ENCODE results near the gene TSR3.

TSR3 gene

GRCh38 chr16:1351582-1352362, at the start of gene TSR3, which contains the start of gene GNPTG:
TSR3 (minus strand) TSS chr16:1351878; CDS start chr16:1351804, 74 bp downstream.
GNPTG (plus strand) TSS chr16:1351931; CDS start chr16:1351966, 35 bp downstream.
- DNase-seq = peak; percentile 78

GRCh38 chr16:1401061-1401757, 49.5 kb upstream of the TSR3 start:
- DNase-seq = no peak

GRCh38 chr16:1398826-1399581, 47.3 kb upstream of the TSR3 start:
- no peak for DNase-seq

GRCh38 chr16:1398351-1398750, 46.7 kb upstream of the TSR3 start:
- DNase-seq = no peak

- DNase-seq = no peak
Measured at GRCh38 chr16:1397779-1398178, 46.1 kb upstream of the TSR3 start.

GRCh38 chr16:1395444-1396031, 43.9 kb upstream of the TSR3 start:
- no peak for DNase-seq

- no peak for DNase-seq
Measured at GRCh38 chr16:1394367-1394951, 42.8 kb upstream of the TSR3 start.

GRCh38 chr16:1393613-1394176, 42.0 kb upstream of the TSR3 start:
- no peak for DNase-seq

GRCh38 chr16:1392826-1393225, 41.1 kb upstream of the TSR3 start:
- DNase-seq = no peak

- no peak for DNase-seq
Measured at GRCh38 chr16:1390239-1390779, 38.6 kb upstream of the TSR3 start.

- no peak for DNase-seq
Measured at GRCh38 chr16:1389762-1390161, 38.1 kb upstream of the TSR3 start.

GRCh38 chr16:1387331-1387730, 35.7 kb upstream of the TSR3 start:
- no peak for DNase-seq

GRCh38 chr16:1385232-1385631, 33.6 kb upstream of the TSR3 start:
- no peak for DNase-seq

GRCh38 chr16:1383556-1383955, 31.9 kb upstream of the TSR3 start:
- DNase-seq = no peak

GRCh38 chr16:1381612-1382406, 30.1 kb upstream of the TSR3 start:
- no peak for DNase-seq

GRCh38 chr16:1380195-1380594, 28.5 kb upstream of the TSR3 start:
- DNase-seq = no peak

- DNase-seq = no peak
Measured at GRCh38 chr16:1379304-1380076, 27.8 kb upstream of the TSR3 start.

- no peak for DNase-seq
Measured at GRCh38 chr16:1378804-1379303, 27.2 kb upstream of the TSR3 start.

- DNase-seq = no peak
Measured at GRCh38 chr16:1378087-1378803, 26.6 kb upstream of the TSR3 start.

Data from NK-92 treated with Interleukin-12 subunit alpha and Interleukin-12 subunit beta, amount 100 ng/mL, for 24 hours (cell line).